K562 (cell line): ENCODE measurements around the gene TBRG1. TPM values are rescaled to one million over a fixed set of nuclear protein-coding genes. Genes with fewer than 3 reads are reported as not detected.

Experiments
- CHD2 ChIP-seq: IDR thresholded peaks from 2 replicates; pipeline ENCODE4 v1.6.1; 2011; ENCODE audit warnings: low read depth, low read length
- DDX20 ChIP-seq: fragments of 450-650 bp; IDR thresholded peaks from 2 replicates; pipeline ENCODE4 v1.6.1; 2016; ENCODE audit warnings: missing genetic modification characterization, low read depth, mild to moderate bottlenecking, missing compliant biosample characterization, moderate library complexity
- ELF2 ChIP-seq: fragments of 250-450 bp; sonication (Bioruptor Pico); IDR thresholded peaks from 2 replicates; pipeline ENCODE4 v1.5.0; 2021; ENCODE audit warnings: mild to moderate bottlenecking
- HIVEP1 ChIP-seq: fragments of 250-450 bp; sonication (Bioruptor Pico); IDR thresholded peaks from 2 replicates; pipeline ENCODE4 v1.4.0; 2020; ENCODE audit warnings: mild to moderate bottlenecking
- HMBOX1 ChIP-seq: sonication (generic); IDR thresholded peaks from 2 replicates; pipeline ENCODE4 v1.6.1; 2016
- HNRNPUL1 ChIP-seq: fragments of 200-400 bp; formaldehyde crosslinking; IDR thresholded peaks from 2 replicates; pipeline ENCODE4 v1.6.1; 2017; ENCODE audit warnings: low read length
- KDM5B ChIP-seq: fragments of 200-600 bp; sonication (generic); IDR thresholded peaks from 2 replicates; pipeline ENCODE4 v1.6.1; 2012; ENCODE audit warnings: low read depth, mild to moderate bottlenecking, moderate library complexity, low read length, control low read depth, inconsistent platforms; ENCODE audit not compliant: insufficient replicate concordance
- LCOR ChIP-seq: sonication (generic); formaldehyde crosslinking; IDR thresholded peaks from 2 replicates; pipeline ENCODE4 v1.8.0; 2022; ENCODE audit warnings: mild to moderate bottlenecking, missing genetic modification reagents
- NELFE ChIP-seq: IDR thresholded peaks from 2 replicates; pipeline ENCODE4 v1.6.1; 2011; ENCODE audit warnings: mild to moderate bottlenecking; ENCODE audit not compliant: insufficient read depth, insufficient read length
- RFX5 ChIP-seq: IDR thresholded peaks from 2 replicates; pipeline ENCODE4 v1.6.1; 2011; ENCODE audit warnings: low read depth, mild to moderate bottlenecking, improper control_type of control experiment, low read length
- USF2 ChIP-seq: sonication (generic); formaldehyde crosslinking; IDR thresholded peaks from 2 replicates; pipeline ENCODE4 v1.5.0; 2020; ENCODE audit warnings: missing genetic modification reagents
- ZBTB33 ChIP-seq: sonication (generic); formaldehyde crosslinking; IDR thresholded peaks from 2 replicates; pipeline ENCODE4 v1.8.1; 2023; ENCODE audit warnings: mild to moderate bottlenecking, missing genetic modification reagents
- ZKSCAN1 ChIP-seq: fragments of 150-350 bp; IDR thresholded peaks from 2 replicates; pipeline ENCODE4 v1.6.1; 2016; ENCODE audit warnings: low read depth, low read length
- ZNF407 ChIP-seq: fragments of 450-650 bp; IDR thresholded peaks from 2 replicates; pipeline ENCODE4 v1.6.1; 2016; ENCODE audit warnings: low read depth
- ZNF707 ChIP-seq: fragments of 250-450 bp; sonication (Bioruptor Pico); conservative IDR thresholded peaks from 2 replicates; pipeline ENCODE4 v1.8.0; 2022; ENCODE audit warnings: inconsistent platforms, mild to moderate bottlenecking, moderate library complexity
- polyA plus RNA-seq, 8 experiments: library from polyadenylated mRNA; depleted of rRNA in 4 of 8; stranded (reverse) in 5 of 8; unstranded in 3 of 8; fragments of >200 nt; fragmentation: Nextera tagmentation in 2 of 8; fragmentation: Illumina TruSeq in 1 of 8; extraction: Ambion mirVana in 2 of 8; extraction: Trizol in 1 of 8; gene quantifications; 2 replicates each; pipeline versions ENCODE4 v1.2.1 to v1.2.3, GENCODE V29; 2011 to 2014; ENCODE audit warnings: inconsistent platforms in 1 of 8, missing spikeins in 1 of 8
- total RNA-seq, 7 experiments: library from RNA; depleted of rRNA in 6 of 7; stranded (reverse); fragments of >200 nt in 6 of 7; fragmentation: Illumina TruSeq in 2 of 7; extraction: Trizol in 2 of 7; gene quantifications; 2 replicates each; pipeline versions ENCODE4 v1.2.1 to v1.2.3, GENCODE V29; 2011 to 2021; ENCODE audit warnings: low replicate concordance in 1 of 7

Gene TBRG1
- total and polyA plus RNA-seq, 9 of the 15 experiments (the other 6 are each of a cell fraction or from before 2014, with no cell fraction given) = 8.7 to 30.0 (median 20.2) TPM

GRCh38 chr11:124673333-124674167 lies 50.9 kb downstream of the TBRG1 start, which contains the start of the genes SIAE and SPA17 (continued):
- no peak for TF ChIP-seq ZBTB33
- TF ChIP-seq HIVEP1 (CRISPR knock-in tag) = no peak
- TF ChIP-seq ELF2 (CRISPR knock-in tag) = no peak
- peak; percentile 79; the same call in 1 of the 2 replicates for TF ChIP-seq CHD2
- no peak for TF ChIP-seq NELFE
- no peak for TF ChIP-seq ZNF707 (CRISPR knock-in tag)
- TF ChIP-seq LCOR (CRISPR knock-in tag) = no peak
- no peak for TF ChIP-seq HMBOX1
- TF ChIP-seq ZKSCAN1 = no peak
- no peak for TF ChIP-seq HNRNPUL1
- TF ChIP-seq DDX20 = no peak
- peak; percentile 78 for TF ChIP-seq KDM5B
- peak; percentile 95 for TF ChIP-seq ZNF407
- TF ChIP-seq RFX5 = no peak
- TF ChIP-seq USF2 (CRISPR knock-in tag) = no peak
